NCI-H1092 treated with DMSO at 0.1 percent for 48 hours (cell line): ENCODE results near the gene CD300LD.
"Not testable (repeated sequence)": the region's sequence is repeated elsewhere in the genome, so short reads cannot be mapped to it uniquely, and the experiment has no call there.

ENCODE experiments used
- DNase-seq: peaks from one replicate; lab custom pipeline; 2025; lab: John Stamatoyannopoulos, UW

The CD300LD gene

GRCh38 chr17:74571621-74572270, 20.3 kb downstream of the CD300LD start:
- DNase-seq, result no peak

DNA sequence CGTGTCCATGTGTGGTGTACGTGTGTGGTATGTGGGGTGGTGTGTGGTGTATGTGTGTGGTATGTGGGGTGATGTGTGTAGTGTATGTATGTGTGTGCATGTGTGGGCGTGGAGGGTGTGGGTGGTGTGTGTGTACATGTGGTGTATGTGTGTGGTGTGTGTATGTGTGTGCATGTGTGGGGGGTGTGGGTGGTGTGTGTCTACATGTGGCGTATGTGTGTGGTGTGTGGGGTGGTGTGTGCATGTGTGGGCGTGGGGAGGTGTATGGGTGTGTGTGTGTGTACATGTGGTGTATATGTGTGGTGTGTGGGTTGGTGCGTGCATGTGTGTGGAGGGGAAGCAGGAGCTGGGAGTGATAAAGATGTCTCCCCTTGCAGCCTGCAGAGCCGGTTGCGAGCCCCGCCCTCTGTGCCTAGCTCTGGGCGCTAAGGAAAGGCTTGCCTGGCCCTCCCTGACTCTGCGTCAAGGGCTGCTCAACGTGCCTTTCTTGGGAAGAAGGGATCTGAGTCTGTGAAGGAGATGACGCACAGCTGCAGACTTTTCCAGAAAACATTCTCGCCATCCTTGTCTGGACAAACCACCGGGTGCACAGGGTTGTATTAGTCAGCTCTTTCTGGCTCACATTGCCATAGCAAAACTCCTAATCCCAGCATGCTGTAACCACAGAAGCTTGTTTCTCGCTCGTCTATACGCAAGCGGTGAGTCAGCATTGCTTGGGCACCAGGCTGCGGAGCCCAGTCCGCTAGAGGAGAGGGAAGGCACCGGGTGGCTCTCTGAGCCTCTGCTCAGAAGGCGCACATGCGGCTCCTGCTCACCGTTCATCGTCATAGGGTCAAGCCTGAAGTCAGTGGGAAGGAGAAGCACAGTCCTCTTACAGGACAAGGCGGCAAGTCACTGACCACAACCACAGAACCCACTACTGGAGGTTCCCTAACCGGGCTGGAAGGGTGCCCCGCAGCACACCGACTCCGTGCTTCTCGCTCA, 22.8 kb downstream of the CD300LD start:
- no peak for DNase-seq

DNA sequence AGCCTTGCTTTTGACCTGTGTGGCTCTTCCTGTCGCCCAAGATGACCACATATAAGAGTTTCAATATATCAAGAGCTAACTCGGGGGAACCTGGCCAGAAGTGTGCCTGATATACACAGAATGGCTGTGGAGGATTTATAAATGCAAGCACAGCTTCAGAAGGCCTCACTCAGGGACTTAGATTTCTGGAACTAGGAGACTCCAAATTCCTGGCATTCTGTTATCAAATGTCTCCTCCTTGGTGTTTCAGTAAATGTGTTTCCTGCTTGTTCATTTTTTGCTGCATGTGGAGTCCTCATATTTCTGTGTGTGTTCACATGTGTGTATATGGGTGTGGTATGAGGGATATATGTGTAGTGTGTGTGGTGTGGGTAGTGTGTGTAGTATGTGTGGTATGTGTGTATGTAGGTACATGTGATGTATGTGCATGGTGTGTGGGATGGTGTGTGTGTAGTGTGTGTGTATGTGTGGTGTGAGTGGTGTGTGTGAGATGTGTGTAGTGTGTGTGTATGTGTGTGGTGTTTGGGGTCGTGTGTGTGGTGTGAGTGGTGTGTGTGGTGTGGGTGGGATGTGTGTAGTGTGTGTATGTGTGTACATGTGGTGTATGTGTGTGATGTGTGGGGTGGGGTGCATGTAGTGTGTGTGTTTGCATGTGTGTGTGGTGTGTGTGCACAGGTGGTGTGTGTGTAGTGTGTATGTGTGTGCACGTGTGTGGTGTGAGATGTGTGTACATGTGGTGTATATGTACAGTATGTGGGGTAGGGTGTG, 23.8 kb downstream of the CD300LD start:
- no peak for DNase-seq

DNA sequence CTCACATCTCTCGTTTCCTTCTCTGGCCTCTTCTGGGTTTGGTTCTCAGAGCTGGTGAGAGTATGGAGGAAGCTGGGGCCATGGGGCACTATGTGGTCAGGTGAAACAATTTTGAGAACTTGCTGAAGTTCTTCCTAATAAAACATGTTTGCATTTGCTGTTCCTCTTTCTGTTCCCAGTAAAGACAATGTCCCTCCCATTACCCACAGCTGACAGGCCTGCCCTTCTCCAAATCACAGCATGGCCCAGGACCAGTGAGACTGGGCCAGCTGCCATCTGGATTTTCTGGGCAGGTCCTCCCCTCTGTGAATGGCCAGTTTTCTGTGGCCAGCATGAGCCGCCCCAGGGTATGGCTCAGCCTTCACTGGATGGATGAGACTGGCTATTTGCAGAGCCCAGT, 24.7 kb downstream of the CD300LD start, which contains the start of gene CD300H:
CD300H (minus strand) TSS at position 113 of the 400 bp plus-strand sequence.
- DNase-seq, result no peak

DNA sequence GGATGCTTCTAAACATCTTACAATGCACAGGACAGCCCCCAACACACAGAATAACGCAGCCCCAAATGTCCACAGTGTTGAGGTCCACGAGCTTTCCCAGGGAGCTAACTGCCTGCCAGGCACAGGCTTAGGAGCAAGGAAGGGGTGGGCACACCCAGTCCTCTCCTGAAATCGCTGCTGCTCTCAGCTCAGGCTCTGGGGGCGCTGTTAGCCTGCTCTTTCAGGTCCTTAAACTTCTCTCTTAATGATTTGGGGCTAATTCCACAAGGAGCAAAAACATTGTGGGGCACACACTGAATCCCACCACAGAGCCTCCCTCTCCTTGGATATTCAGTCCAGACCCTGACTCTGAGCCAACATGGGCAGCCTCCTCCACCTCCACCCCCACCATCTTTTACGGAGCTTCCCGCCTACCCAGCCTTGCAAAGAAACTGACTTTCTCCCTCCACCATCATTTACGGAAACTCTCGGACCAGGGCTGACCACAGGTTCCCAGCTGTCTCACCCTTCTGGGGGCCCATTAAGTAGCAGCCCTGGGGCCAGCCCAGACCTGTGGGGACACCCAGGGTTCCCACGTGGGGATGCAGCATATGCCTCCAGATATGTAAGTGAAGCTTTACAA, 25.8 kb downstream of the CD300LD start:
- peak; percentile 8 for DNase-seq

DNA sequence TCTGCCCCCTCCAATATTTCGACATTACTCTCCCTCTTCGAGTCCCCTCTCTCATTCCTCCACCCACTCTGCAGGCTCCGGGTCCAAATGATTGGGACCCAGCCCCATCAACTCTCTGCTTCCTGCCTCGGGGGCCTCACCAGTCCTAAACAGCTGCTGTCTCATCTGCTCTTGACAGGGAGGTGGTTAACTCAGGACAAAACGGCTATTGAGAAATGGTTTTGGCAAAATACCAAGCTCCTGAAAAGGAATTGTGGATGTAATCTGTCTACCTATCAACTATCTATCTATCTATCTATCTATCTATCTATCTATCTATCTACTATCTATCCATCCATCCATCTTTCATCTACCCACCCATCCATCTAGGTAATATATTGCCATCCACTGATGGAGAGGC, 27.0 kb downstream of the CD300LD start:
- DNase-seq, result no peak

GRCh38 chr17:74563358-74563757, 28.7 kb downstream of the CD300LD start:
- no peak for DNase-seq

- DNase-seq, result no peak
Measured at GRCh38 chr17:74561586-74561985, 30.5 kb downstream of the CD300LD start.

DNA sequence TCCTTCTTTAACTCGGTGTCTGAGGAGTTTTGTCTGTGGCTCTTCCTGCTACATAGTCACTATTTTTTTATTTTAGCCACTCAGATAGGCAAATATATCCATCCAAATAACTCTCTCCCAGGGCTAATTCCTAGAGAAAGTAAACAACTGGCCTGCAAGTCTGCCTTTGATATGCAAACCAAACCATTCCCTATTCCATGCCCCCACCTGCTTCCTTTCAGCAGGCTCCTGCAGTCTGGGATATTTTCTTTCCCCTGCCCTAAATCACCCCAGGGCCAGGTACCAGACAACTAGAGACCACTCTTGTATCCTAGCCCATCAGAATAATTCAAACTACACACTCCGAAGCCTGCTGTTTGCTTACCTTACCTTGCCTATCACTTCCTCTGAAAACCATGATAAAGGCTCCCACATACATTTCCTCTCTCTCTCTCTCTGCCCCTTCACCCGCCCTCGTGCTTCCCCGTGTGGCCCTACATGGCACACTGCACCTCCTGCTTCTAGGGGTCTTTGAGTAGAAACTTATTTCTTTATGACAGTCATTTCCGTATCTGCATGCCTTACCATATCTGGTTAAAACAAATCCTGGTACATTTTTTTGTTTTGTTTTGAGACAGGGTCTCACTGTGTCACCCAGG, 33.1 kb downstream of the CD300LD start:
- no peak for DNase-seq

- not testable (repeated sequence) for DNase-seq
Measured at GRCh38 chr17:74558402-74558801, 33.7 kb downstream of the CD300LD start.

DNA sequence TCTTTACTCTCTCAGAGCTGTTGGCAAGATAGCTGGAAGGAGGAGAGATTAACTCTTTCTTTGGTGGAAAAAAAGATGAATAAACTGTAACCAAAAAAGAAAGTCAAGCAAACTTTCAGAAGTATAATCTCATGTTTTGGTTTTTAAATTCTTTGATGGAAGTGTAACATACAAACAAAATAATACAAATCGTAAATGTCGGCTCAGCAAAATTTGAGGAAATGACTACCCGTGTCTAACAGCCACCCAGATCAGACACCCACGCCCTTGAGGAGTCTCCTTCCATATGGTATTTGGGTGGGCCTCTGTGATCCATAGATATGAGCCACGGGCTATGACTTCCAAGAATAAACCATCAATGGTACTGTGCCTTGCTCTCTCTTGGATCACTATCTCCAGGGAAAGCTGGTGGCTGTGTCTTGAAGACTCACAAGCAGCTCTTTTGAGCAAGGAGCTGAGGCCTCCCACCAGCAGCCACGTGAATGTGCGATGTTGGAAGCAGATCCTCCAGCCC, 36.6 kb downstream of the CD300LD start:
- no peak for DNase-seq

- DNase-seq, result no peak
Measured at GRCh38 chr17:74554909-74555308, 37.2 kb downstream of the CD300LD start.

DNA sequence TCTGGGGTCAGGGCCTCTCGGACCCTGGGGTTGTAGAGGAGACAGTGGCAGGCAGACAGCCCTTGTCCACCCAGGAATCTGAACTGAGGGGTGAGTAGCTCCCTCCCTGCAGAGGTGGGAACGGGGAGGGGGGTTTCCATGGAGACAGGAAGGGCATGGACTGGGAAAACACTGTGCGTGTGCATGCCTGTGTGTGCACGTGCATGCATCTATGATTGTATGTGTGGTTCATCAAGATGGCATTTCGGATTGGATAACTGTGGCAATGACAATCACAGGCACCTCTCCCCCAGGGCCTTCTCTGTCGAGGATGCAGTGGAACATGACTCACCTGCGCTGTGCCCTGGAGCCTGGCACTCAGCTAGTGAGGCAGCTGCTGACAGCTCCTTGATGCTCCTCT, 40.0 kb downstream of the CD300LD start:
- no peak for DNase-seq

- no peak for DNase-seq
Measured at GRCh38 chr17:74550602-74551001, 41.5 kb downstream of the CD300LD start.

DNA sequence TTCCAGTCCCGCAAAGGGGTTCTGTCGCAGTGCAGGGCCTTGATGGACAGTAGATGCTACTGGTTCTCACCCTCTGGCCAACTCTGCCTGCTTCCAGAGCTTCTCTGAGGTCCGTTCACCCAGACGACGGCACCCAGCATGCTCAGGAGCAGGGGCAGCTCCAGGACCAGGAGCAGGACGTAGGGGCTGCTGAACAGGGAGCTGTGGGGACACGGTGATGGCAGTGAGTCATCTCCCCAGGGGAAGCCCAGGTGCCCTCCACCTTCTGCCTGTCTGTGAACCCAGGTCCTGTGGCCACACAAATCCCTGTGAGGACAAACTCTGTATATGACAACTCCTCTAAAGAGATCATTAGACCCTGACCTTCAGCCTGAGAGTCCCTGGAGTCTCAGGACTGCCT, 42.7 kb downstream of the CD300LD start:
- no peak for DNase-seq

DNA sequence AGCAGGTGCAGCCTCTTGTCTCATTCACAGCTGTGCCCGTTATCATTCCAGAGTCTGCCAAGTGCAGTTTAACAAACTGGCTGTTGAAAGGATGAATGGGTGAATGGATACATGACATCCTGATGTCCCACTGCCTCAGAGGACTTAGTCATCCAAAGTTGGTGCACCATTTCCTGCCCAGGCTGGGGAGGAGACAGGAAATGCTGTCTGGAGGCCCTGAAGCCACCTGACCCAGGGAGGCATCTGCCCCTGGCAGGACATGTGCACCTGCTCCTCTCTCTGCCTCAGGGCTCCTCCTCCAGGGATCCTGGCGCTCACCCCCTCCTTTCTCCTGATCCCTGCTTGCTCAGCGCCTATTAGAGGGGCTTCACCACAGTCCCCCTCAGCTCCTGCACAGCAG, 44.3 kb downstream of the CD300LD start:
- DNase-seq, result peak; percentile 12

DNA sequence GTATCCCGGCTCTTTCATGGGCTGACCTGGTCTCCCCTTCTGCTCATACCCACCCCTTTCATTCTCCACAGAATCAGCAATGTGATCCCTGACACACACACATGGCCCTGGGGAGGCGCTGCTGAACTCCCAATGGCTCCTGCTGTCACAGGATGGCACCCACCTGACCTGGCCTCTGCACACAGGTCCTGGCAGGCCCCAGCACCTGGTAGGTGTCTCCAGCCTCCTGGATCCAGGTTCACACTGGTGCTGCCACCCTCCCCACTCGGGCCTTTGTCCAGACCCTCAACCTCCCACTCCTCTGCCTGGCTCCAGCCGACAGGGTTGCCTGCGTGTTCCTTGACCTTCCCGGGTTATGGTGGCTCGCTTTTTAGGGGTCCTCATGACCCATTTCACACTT, 44.8 kb downstream of the CD300LD start:
- DNase-seq, result no peak

DNA sequence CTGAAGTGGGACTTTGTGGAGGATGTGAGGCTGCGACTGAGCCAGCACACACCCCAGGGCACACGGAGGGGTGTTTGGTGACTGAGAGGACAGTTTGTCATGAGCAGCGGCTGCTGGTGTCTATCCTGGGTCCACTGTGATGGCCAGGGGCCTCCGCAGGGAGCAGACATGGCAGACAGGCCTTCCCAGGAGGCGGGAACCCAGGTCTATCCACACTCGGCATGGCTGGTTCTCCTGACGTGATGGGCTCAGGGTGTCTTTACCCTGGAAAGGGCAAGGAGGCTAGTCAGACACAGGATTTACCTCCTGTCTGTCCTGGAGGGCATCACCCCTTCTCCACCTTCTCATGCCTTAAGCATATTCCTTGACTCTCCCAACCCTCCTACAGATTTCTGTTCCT, 45.5 kb downstream of the CD300LD start:
- DNase-seq, result no peak

- no peak for DNase-seq
Measured at GRCh38 chr17:74545843-74546230, 46.2 kb downstream of the CD300LD start, which contains the start of gene CD300C. TSS of gene CD300C (minus strand) at chr17:74546115. CDS start at chr17:74545782, 333 bp downstream.

DNA sequence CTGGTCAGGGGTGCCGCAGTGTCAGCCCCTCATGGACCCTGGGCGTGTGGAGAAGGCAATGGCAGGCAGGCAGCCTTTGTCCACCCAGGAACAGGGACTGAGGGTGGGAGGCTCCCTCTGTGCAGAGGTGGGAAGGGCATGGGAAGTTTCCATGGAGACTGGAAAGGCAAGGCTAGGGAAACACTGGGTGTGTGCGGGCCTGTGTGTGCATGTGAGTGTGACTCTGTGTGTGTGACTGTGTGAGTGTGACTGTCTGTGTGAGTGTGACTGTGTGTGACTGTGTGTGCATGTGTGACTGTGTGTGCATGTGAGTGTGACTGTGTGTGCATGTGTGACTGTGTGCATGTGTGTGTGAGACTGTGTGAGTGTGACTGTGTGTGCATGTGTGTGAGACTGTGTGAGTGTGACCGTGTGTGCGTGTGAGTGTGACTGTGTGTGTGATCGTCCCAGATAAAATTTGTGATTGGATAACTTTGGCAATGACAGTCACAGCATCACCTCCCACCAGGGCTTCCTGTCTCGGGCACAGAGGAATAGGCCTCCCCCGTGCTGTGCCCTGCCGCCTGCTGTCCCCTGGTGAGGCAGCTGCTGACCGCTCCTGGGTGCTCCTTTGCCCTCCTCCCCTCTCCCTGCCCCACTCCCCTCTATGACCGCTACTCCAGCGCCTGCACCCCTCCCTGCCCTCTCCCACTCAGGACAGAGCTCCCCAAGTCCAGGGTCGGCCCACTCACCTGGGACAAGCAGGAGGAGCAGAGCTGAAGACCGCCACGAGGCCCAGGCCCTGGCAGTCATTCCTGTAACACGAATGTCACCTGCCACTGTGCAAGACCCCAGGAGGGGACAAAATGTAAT, 46.9 kb downstream of the CD300LD start:
- DNase-seq, result no peak
